Astrocyte (in vitro differentiated cells and primary cell): ENCODE data around the gene ART3. TPM values are rescaled to one million over a fixed set of nuclear protein-coding genes. Genes with fewer than 3 reads are reported as not detected.

ENCODE experiments used
- DNase-seq: peaks from one replicate; pipeline ENCODE4 v3.0.0-alpha.2; 2010; ENCODE audit warnings: low read depth
- FAIRE-seq: peaks from 2 replicates; lab custom pipeline; 2011; peaks lifted over from hg19 to GRCh38; lab: Jason Lieb, UNC
- H2AFZ ChIP-seq: 2 replicates; pipeline ENCODE4 v1.6.0; 2012; ENCODE audit warnings: low read depth, low read length, inconsistent platforms
- H3K27ac ChIP-seq: 2 replicates; pipeline ENCODE4 v1.5.1; 2011; ENCODE audit warnings: low read depth, low read length, inconsistent platforms
- H3K27me3 ChIP-seq: 2 replicates; pipeline ENCODE4 v1.6.0; 2011; ENCODE audit warnings: low read length, inconsistent platforms; ENCODE audit not compliant: insufficient read depth
- H3K36me3 ChIP-seq: 2 replicates; pipeline ENCODE4 v1.5.1; 2011; ENCODE audit warnings: low read length, inconsistent platforms; ENCODE audit not compliant: insufficient read depth
- H3K4me1 ChIP-seq: 2 replicates; pipeline ENCODE4 v1.5.1; 2011; ENCODE audit warnings: low read length, inconsistent platforms; ENCODE audit not compliant: insufficient read depth
- H3K4me2 ChIP-seq: 2 replicates; pipeline ENCODE4 v1.6.0; 2012; ENCODE audit warnings: low read length, inconsistent platforms
- H3K4me3 ChIP-seq: 2 replicates; pipeline ENCODE4 v1.5.1; 2011; ENCODE audit warnings: low read depth, mild to moderate bottlenecking, low read length, inconsistent platforms; ENCODE audit not compliant: insufficient read depth
- H3K79me2 ChIP-seq: 2 replicates; pipeline ENCODE4 v1.6.0; 2012; ENCODE audit warnings: mild to moderate bottlenecking, low read length, inconsistent platforms; ENCODE audit not compliant: insufficient read depth
- H3K9ac ChIP-seq: 2 replicates; pipeline ENCODE4 v1.6.0; 2012; ENCODE audit warnings: mild to moderate bottlenecking, low read length, inconsistent platforms
- H3K9me3 ChIP-seq: 2 replicates; pipeline ENCODE4 v1.5.1; 2012; ENCODE audit warnings: low read depth, mild to moderate bottlenecking, low read length, inconsistent platforms; ENCODE audit not compliant: insufficient read depth
- H4K20me1 ChIP-seq: 2 replicates; pipeline ENCODE4 v1.6.0; 2012; ENCODE audit warnings: low read length, inconsistent platforms; ENCODE audit not compliant: insufficient read depth
- H3K27ac Mint-ChIP-seq: one replicate; pipeline ENCODE4 v1.8.0; 2021; ENCODE audit warnings: mild to moderate bottlenecking, mixed read lengths; ENCODE audit not compliant: unreplicated experiment
- H3K27me3 Mint-ChIP-seq: one replicate; pipeline ENCODE4 v1.8.0; 2021; ENCODE audit warnings: low read depth, mixed read lengths; ENCODE audit not compliant: unreplicated experiment
- H3K36me3 Mint-ChIP-seq: one replicate; pipeline ENCODE4 v1.8.0; 2021; ENCODE audit warnings: low read depth, mixed read lengths; ENCODE audit not compliant: unreplicated experiment
- H3K4me1 Mint-ChIP-seq: one replicate; pipeline ENCODE4 v1.8.0; 2021; ENCODE audit warnings: low read depth, mixed read lengths; ENCODE audit not compliant: unreplicated experiment
- H3K4me3 Mint-ChIP-seq: one replicate; pipeline ENCODE4 v1.8.0; 2021; ENCODE audit warnings: mild to moderate bottlenecking, moderate library complexity, mixed read lengths; ENCODE audit not compliant: unreplicated experiment
- H3K9me3 Mint-ChIP-seq: one replicate; pipeline ENCODE4 v1.8.0; 2021; ENCODE audit warnings: mild to moderate bottlenecking, mixed read lengths; ENCODE audit not compliant: unreplicated experiment
- CTCF ChIP-seq: IDR thresholded peaks from 2 replicates; pipeline ENCODE4 v1.5.1; 2011; ENCODE audit warnings: low read depth, mild to moderate bottlenecking, inconsistent platforms, low read length, moderate library complexity; ENCODE audit not compliant: insufficient read depth
- EZH2 ChIP-seq: IDR thresholded peaks from 2 replicates; pipeline ENCODE4 v1.6.1; 2012; ENCODE audit warnings: mild to moderate bottlenecking, low read length, inconsistent platforms; ENCODE audit not compliant: insufficient read depth
- total RNA-seq: library from RNA; stranded (reverse); gene quantifications from 2 replicates; pipeline ENCODE4 v1.2.1, GENCODE V29; 2021

ART3 gene
- total RNA-seq, 1 donor from 2014 or later, result not detected

- H3K4me3 ChIP-seq, result no peak overlapping the region
- Mint-ChIP-seq H3K36me3 (peaks cover 2% of the 10 kb centered on the region), H3K4me1 (no peaks in the 10 kb centered on the region), H3K4me3 (no peak overlapping the region), H3K27me3 (peaks cover 7% of the 10 kb centered on the region), H3K9me3 (peaks cover 3% of the 10 kb centered on the region), H3K27ac (no peak overlapping the region)
- TF ChIP-seq CTCF, result no peak
- no peak for TF ChIP-seq EZH2
- H3K4me1 ChIP-seq, result no peaks in the 10 kb centered on the region
- H3K79me2 ChIP-seq, result no peaks in the 10 kb centered on the region
- DNase-seq (no peak), FAIRE-seq (no peak)
- H3K9ac ChIP-seq, result no peak overlapping the region
- H4K20me1 ChIP-seq, result no peaks in the 10 kb centered on the region
- no peaks in the 10 kb centered on the region for H3K36me3 ChIP-seq
- no peak overlapping the region for H3K4me2 ChIP-seq
- H3K27me3 ChIP-seq, result peaks cover 17% of the 10 kb centered on the region
- no peaks in the 10 kb centered on the region for H3K9me3 ChIP-seq
- H2AFZ ChIP-seq, result no peak overlapping the region
- H3K27ac ChIP-seq, result no peak overlapping the region
These were observed 20.8 kb upstream of the ART3 start for GRCh38 chr4:76053730-76054129.

GRCh38 chr4:76055016-76055415 is 19.5 kb upstream of the ART3 start:
- no peak overlapping the region for H3K4me3 Mint-ChIP-seq
- H3K27ac ChIP-seq, result no peak overlapping the region
- H3K36me3 Mint-ChIP-seq, result no peaks in the 10 kb centered on the region
- no peak overlapping the region for H3K4me3 ChIP-seq
- no peaks in the 10 kb centered on the region for H3K79me2 ChIP-seq
- no peak overlapping the region for H3K9ac ChIP-seq
- no peaks in the 10 kb centered on the region for H3K36me3 ChIP-seq
- H3K4me2 ChIP-seq, result no peak overlapping the region
- H3K27me3 Mint-ChIP-seq, result peaks cover 7% of the 10 kb centered on the region
- no peak for FAIRE-seq
- H4K20me1 ChIP-seq, result no peaks in the 10 kb centered on the region
- peaks cover 19% of the 10 kb centered on the region for H3K27me3 ChIP-seq
- no peaks in the 10 kb centered on the region for H3K9me3 Mint-ChIP-seq
- TF ChIP-seq EZH2 (no peak), CTCF (no peak)
- H3K9me3 ChIP-seq, result no peaks in the 10 kb centered on the region
- no peak overlapping the region for H3K27ac Mint-ChIP-seq
- DNase-seq, result no peak
- no peaks in the 10 kb centered on the region for H3K4me1 Mint-ChIP-seq
- H3K4me1 ChIP-seq, result no peaks in the 10 kb centered on the region
- no peak overlapping the region for H2AFZ ChIP-seq

- no peaks in the 10 kb centered on the region for H4K20me1 ChIP-seq
- no peaks in the 10 kb centered on the region for H3K36me3 ChIP-seq
- H3K4me1 ChIP-seq, result no peaks in the 10 kb centered on the region
- peaks cover 19% of the 10 kb centered on the region for H3K27me3 ChIP-seq
- no peak overlapping the region for H2AFZ ChIP-seq
- no peaks in the 10 kb centered on the region for H3K9me3 ChIP-seq
- no peak overlapping the region for H3K27ac ChIP-seq
- DNase-seq, result no peak
- Mint-ChIP-seq H3K36me3 (no peaks in the 10 kb centered on the region), H3K27me3 (peaks cover 7% of the 10 kb centered on the region), H3K27ac (no peak overlapping the region), H3K4me1 (no peaks in the 10 kb centered on the region), H3K9me3 (no peaks in the 10 kb centered on the region), H3K4me3 (no peak overlapping the region)
- no peak overlapping the region for H3K4me3 ChIP-seq
- H3K79me2 ChIP-seq, result no peaks in the 10 kb centered on the region
- no peak overlapping the region for H3K4me2 ChIP-seq
- FAIRE-seq, result no peak
- H3K9ac ChIP-seq, result no peak overlapping the region
- TF ChIP-seq CTCF, result no peak
- TF ChIP-seq EZH2, result no peak
These were observed 19.1 kb upstream of the ART3 start for GRCh38 chr4:76055421-76055820.
